ENCODE data around the gene ABCC4.

GRCh38 chr13:94992036-94992960 is 309.0 kb downstream of the ABCC4 start:
- TF ChIP-seq CTCF (IDR thresholded peaks at IDR 0.05; ENCODE audit: poor library complexity, severe bottlenecking) (no peak), EP300 (conservative IDR thresholded peaks at IDR 0.05; ENCODE audit: poor library complexity, severe bottlenecking) (no peak), EZH2 (IDR thresholded peaks at IDR 0.05; ENCODE audit: borderline replicate concordance, insufficient read depth, low read length, poor library complexity, severe bottlenecking) (no peak), POLR2AphosphoS5 (IDR thresholded peaks at IDR 0.05) (no peak), REST (IDR thresholded peaks at IDR 0.05; ENCODE audit: borderline replicate concordance) (no peak)

Data from neural cell (in vitro differentiated cells).